CD14-positive monocyte (primary cell): ENCODE measurements around the gene ZNF598. TPM values are rescaled to one million over a fixed set of nuclear protein-coding genes. Genes with fewer than 3 reads are reported as not detected.
A peak's percentile ranks its signal among the peaks of the same experiment; 100 is the strongest.

Source experiments
- DNase-seq, 3 donors: peaks; one replicate each; pipeline ENCODE4 v3.0.0-alpha.2; 2011 to 2022
- H2AFZ ChIP-seq: 2 replicates; pipeline ENCODE4 v1.6.0; 2012; ENCODE audit warnings: mild to moderate bottlenecking, low read depth, low read length, inconsistent platforms; ENCODE audit not compliant: insufficient read depth, poor library complexity, severe bottlenecking
- H3K27ac ChIP-seq, 2 donors: 1 replicate in 1 of 2; 2 replicates in 1 of 2; pipeline ENCODE4 v1.5.1; 2012 to 2013; ENCODE audit warnings: low read length in 2 of 2, control low read depth in 1 of 2, inconsistent platforms in 1 of 2, low read depth in 1 of 2, mild to moderate bottlenecking in 1 of 2
- H3K27me3 ChIP-seq, 2 donors: one replicate each; pipeline versions ENCODE4 v1.6.0 to v1.6.1; 2011 to 2013; ENCODE audit warnings: low read length in 2 of 2; ENCODE audit not compliant: control insufficient read depth in 2 of 2, insufficient read depth in 2 of 2
- H3K36me3 ChIP-seq, 2 donors: replicated peaks in 1 of 2; 1 replicate in 1 of 2; 2 replicates in 1 of 2; pipeline versions ENCODE4 v1.5.1 to v1.6.1; 2012 to 2013; ENCODE audit warnings: low read length in 2 of 2, control low read depth in 1 of 2, inconsistent platforms in 1 of 2, mild to moderate bottlenecking in 1 of 2; ENCODE audit not compliant: insufficient read depth in 2 of 2, control insufficient read depth in 1 of 2
- H3K4me1 ChIP-seq, 2 donors: 1 replicate in 1 of 2; 2 replicates in 1 of 2; pipeline versions ENCODE4 v1.5.1 to v1.6.1; 2012 to 2013; ENCODE audit warnings: low read length in 2 of 2, control low read depth in 1 of 2, inconsistent platforms in 1 of 2, mild to moderate bottlenecking in 1 of 2, moderate library complexity in 1 of 2; ENCODE audit not compliant: insufficient read depth in 2 of 2, control insufficient read depth in 1 of 2
- H3K4me2 ChIP-seq: replicated peaks from 2 replicates; pipeline ENCODE3; 2012; ENCODE audit warnings: low read length, moderate library complexity, mild to moderate bottlenecking; ENCODE audit not compliant: poor library complexity, severe bottlenecking; ENCODE audit errors: extremely low read depth
- H3K4me3 ChIP-seq, 3 experiments: fragments of 200-600 bp in 1 of 3; sonication (generic) in 1 of 3; replicated peaks in 1 of 3; 1 replicate in 2 of 3; 2 replicates in 1 of 3; pipeline ENCODE4 v1.5.1; 2011 to 2013; ENCODE audit warnings: low read length in 3 of 3, mild to moderate bottlenecking in 3 of 3, control low read depth in 2 of 3, low read depth in 2 of 3, inconsistent platforms in 1 of 3, moderate library complexity in 1 of 3
- H3K79me2 ChIP-seq: 2 replicates; pipeline ENCODE4 v1.6.0; 2012; ENCODE audit warnings: mild to moderate bottlenecking, control low read depth, inconsistent platforms, low read length, moderate library complexity; ENCODE audit not compliant: insufficient read depth
- H3K9ac ChIP-seq: 2 replicates; pipeline ENCODE4 v1.6.0; 2017; ENCODE audit warnings: low read length, mild to moderate bottlenecking; ENCODE audit not compliant: insufficient read depth, poor library complexity, severe bottlenecking
- H3K9me3 ChIP-seq, 2 donors: replicated peaks in 1 of 2; 1 replicate in 1 of 2; 2 replicates in 1 of 2; pipeline versions ENCODE4 v1.5.1 to v1.6.1; 2012 to 2013; ENCODE audit warnings: low read length in 2 of 2, control low read depth in 1 of 2; ENCODE audit not compliant: control insufficient read depth in 1 of 2, insufficient read depth in 1 of 2
- H4K20me1 ChIP-seq: 2 replicates; pipeline ENCODE4 v1.6.0; 2012; ENCODE audit warnings: mild to moderate bottlenecking, low read length, control low read depth, moderate library complexity; ENCODE audit not compliant: insufficient read depth
- H3K27ac Mint-ChIP-seq, 7 donors: one replicate each; pipeline ENCODE4 v1.8.0; 2020; ENCODE audit warnings: mild to moderate bottlenecking in 7 of 7, mixed read lengths in 7 of 7, moderate library complexity in 6 of 7, inconsistent platforms in 2 of 7
- H3K27me3 Mint-ChIP-seq, 3 donors: one replicate each; pipeline ENCODE4 v1.8.0; 2021 to 2022; ENCODE audit warnings: low read depth in 3 of 3, mild to moderate bottlenecking in 3 of 3, mixed read lengths in 3 of 3, moderate library complexity in 3 of 3, inconsistent platforms in 1 of 3
- H3K36me3 Mint-ChIP-seq, 2 donors: one replicate each; pipeline ENCODE4 v1.8.0; 2020; ENCODE audit warnings: mixed read lengths in 2 of 2, inconsistent platforms in 1 of 2, mild to moderate bottlenecking in 1 of 2
- H3K4me1 Mint-ChIP-seq: one replicate; pipeline ENCODE4 v1.8.0; 2020; ENCODE audit warnings: mild to moderate bottlenecking, mixed read lengths
- H3K4me3 Mint-ChIP-seq, 2 donors: one replicate each; pipeline ENCODE4 v1.8.0; 2020; ENCODE audit warnings: mild to moderate bottlenecking in 2 of 2, mixed read lengths in 2 of 2, moderate library complexity in 1 of 2
- H3K9me3 Mint-ChIP-seq, 7 donors: one replicate each; pipeline ENCODE4 v1.8.0; 2020 to 2022; ENCODE audit warnings: mixed read lengths in 7 of 7, mild to moderate bottlenecking in 6 of 7, moderate library complexity in 6 of 7, inconsistent platforms in 2 of 7
- CTCF ChIP-seq: fragments of 200-600 bp; IDR thresholded peaks from one replicate; pipeline ENCODE4 v1.8.0; 2022; ENCODE audit warnings: antibody characterized with exemption, mild to moderate bottlenecking
- WGBS: methylation state at CpG from one replicate; pipeline ENCODE4 v1.1.5; 2013; ENCODE audit warnings: missing lambda C conversion rate; ENCODE audit not compliant: insufficient coverage; 5-methylcytosine and 5-hydroxymethylcytosine counted together
- intact Hi-C, 2 donors: fragments of 100-400 bp; cut with micrococcal nuclease; formaldehyde crosslinking; loops; one replicate each; pipeline versions ENCODE4 v1.15.0 to v1.15.1; 2023
- polyA plus RNA-seq, 3 donors: library from polyadenylated mRNA; depleted of rRNA in 1 of 3; unstranded in 2 of 3; stranded (reverse) in 1 of 3; fragments of 300-500 nt in 2 of 3; fragments of >200 nt in 1 of 3; fragmentation: Illumina TruSeq in 2 of 3; gene quantifications; 1 replicate in 2 of 3; 2 replicates in 1 of 3; pipeline ENCODE4 v1.2.3, GENCODE V29; 2012 to 2021

Gene ZNF598
- polyA plus RNA-seq, 3 donors, result 1.4 to 42.1 (median 1.5) TPM

- H3K27ac ChIP-seq, result no peak overlapping the region
- H3K27me3 ChIP-seq, result peaks cover 11 to 42% of the 10 kb centered on the region in 2 donors
- Mint-ChIP-seq H3K27me3 (peaks cover 30 to 62% (median 47%) of the 10 kb centered on the region in 3 donors), H3K27ac (no peak overlapping the region), H3K9me3 (peaks cover 0 to 7% (median 2%) of the 10 kb centered on the region in 7 donors), H3K4me1 (peaks cover 18% of the 10 kb centered on the region), H3K4me3 (peak overlapping the region in 1 of 2 donors; percentile 80), H3K36me3 (peaks cover 3% of the 10 kb centered on the region in 2 donors)
- H2AFZ ChIP-seq, result no peak overlapping the region
- H3K9ac ChIP-seq, result no peak overlapping the region
- no peak for DNase-seq
- 90% methylated on average over 3 of the region's 3 CpGs for WGBS
- no peaks in the 10 kb centered on the region for H3K79me2 ChIP-seq
- no peak overlapping the region for H3K4me3 ChIP-seq
- TF ChIP-seq CTCF, result no peak
- no peaks in the 10 kb centered on the region for H4K20me1 ChIP-seq
- peaks cover 0 to 9% of the 10 kb centered on the region in 2 donors for H3K9me3 ChIP-seq
- H3K4me2 ChIP-seq, result no peak overlapping the region
- intact Hi-C loops, result loop anchor here in 1 of 2 donors (5.0 kb wide), 1 partner anchor 119 kb away; the partner anchor contains the start of gene RAB26
- no peaks in the 10 kb centered on the region for H3K36me3 ChIP-seq
- H3K4me1 ChIP-seq, result peaks cover 16 to 27% of the 10 kb centered on the region in 2 donors
Measured at GRCh38 chr16:2028146-2028545, 18.5 kb upstream of the ZNF598 start.

- Histone ChIP-seq H3K27me3 (peaks cover 11 to 38% of the 10 kb centered on the region in 2 donors), H3K36me3 (no peaks in the 10 kb centered on the region), H3K9ac (no peak overlapping the region), H2AFZ (peak overlapping the region; percentile 21), H4K20me1 (no peaks in the 10 kb centered on the region), H3K4me3 (peak overlapping the region in 1 of 3 experiments; percentile 56), H3K4me2 (peak overlapping the region; percentile 71), H3K79me2 (no peaks in the 10 kb centered on the region), H3K27ac (no peak overlapping the region), H3K9me3 (peaks cover 0 to 9% of the 10 kb centered on the region in 2 donors), H3K4me1 (peaks cover 15 to 26% of the 10 kb centered on the region in 2 donors)
- Mint-ChIP-seq H3K4me3 (peak overlapping the region; percentile 58 to 80), H3K4me1 (peaks cover 20% of the 10 kb centered on the region), H3K9me3 (peaks cover 0 to 7% (median 2%) of the 10 kb centered on the region in 7 donors), H3K27ac (no peak overlapping the region), H3K36me3 (peaks cover 5 to 6% of the 10 kb centered on the region in 2 donors), H3K27me3 (peaks cover 33 to 59% (median 48%) of the 10 kb centered on the region in 3 donors)
- no peak for DNase-seq
- intact Hi-C loops, result loop anchor here in 1 of 2 donors (5.0 kb wide), 1 partner anchor 120 kb away; the partner anchor contains the start of gene RAB26
- 7% methylated on average over 74 of the region's 76 CpGs for WGBS
- no peak for TF ChIP-seq CTCF
Measured at GRCh38 chr16:2027024-2028010, 17.7 kb upstream of the ZNF598 start.
